Tibial artery (tissue), 4 donors: ENCODE measurements around the gene SLC38A11.

Experiments used
- DNase-seq, 2 donors: peaks; one replicate each; pipeline ENCODE4 v3.0.0-alpha.2; 2019
- H3K27ac ChIP-seq, 2 donors: fragments of 200-600 bp; sonication (generic) in 1 of 2; 1 replicate in 1 of 2; 2 replicates in 1 of 2; pipeline ENCODE4 v1.5.1; 2018 to 2019; ENCODE audit warnings: mild to moderate bottlenecking in 1 of 2
- H3K27me3 ChIP-seq, 2 donors: fragments of 200-600 bp; sonication (generic) in 1 of 2; one replicate each; pipeline versions ENCODE4 v1.5.1 to v1.6.0; 2016 to 2019
- H3K36me3 ChIP-seq, 3 donors: fragments of 200-600 bp; sonication (generic) in 2 of 3; one replicate each; pipeline ENCODE4 v1.5.1; 2016 to 2019; ENCODE audit warnings: mild to moderate bottlenecking in 2 of 3
- H3K4me1 ChIP-seq, 4 donors: fragments of 200-600 bp; sonication (generic) in 2 of 4; 1 replicate in 3 of 4; 2 replicates in 1 of 4; pipeline ENCODE4 v1.5.1; 2016 to 2019
- H3K4me3 ChIP-seq, 2 donors: fragments of 200-600 bp; sonication (generic) in 1 of 2; 1 replicate in 1 of 2; 2 replicates in 1 of 2; pipeline ENCODE4 v1.5.1; 2018 to 2019; ENCODE audit warnings: mild to moderate bottlenecking in 2 of 2
- H3K9me3 ChIP-seq, 3 donors: fragments of 200-600 bp; sonication (generic) in 1 of 3; one replicate each; pipeline ENCODE4 v1.5.1; 2016 to 2019
- CTCF ChIP-seq, 2 experiments: fragments of 200-600 bp in 1 of 2; fragments of 450-650 bp in 1 of 2; IDR thresholded peaks; one replicate each; pipeline ENCODE4 v1.5.1; 2017 to 2019; ENCODE audit warnings: antibody characterized with exemption in 2 of 2, mild to moderate bottlenecking in 1 of 2, moderate library complexity in 1 of 2
- intact Hi-C: fragments of 100-400 bp; cut with DNase I; formaldehyde crosslinking; loops from one replicate; pipeline ENCODE4 v1.15.0; 2023; ENCODE audit warnings: low total_unique reads

SLC38A11 gene

GRCh38 chr2:164847291-164847690 lies 108.0 kb downstream of the SLC38A11 start:
- Histone ChIP-seq H3K4me1 (peaks cover 0 to 7% (median 0%) of the 10 kb centered on the region in 4 donors), H3K36me3 (no peaks in the 10 kb centered on the region), H3K27me3 (no peaks in the 10 kb centered on the region), H3K27ac (no peak overlapping the region), H3K4me3 (no peak overlapping the region), H3K9me3 (no peaks in the 10 kb centered on the region)
- DNase-seq, result no peak
- intact Hi-C loops, result loop anchor here (5.0 to 10.0 kb wide), 2 partner anchors 62 to 75 kb away; no protein-coding TSS in a partner anchor
- TF ChIP-seq CTCF (IDR thresholded peaks at IDR 0.05), result no peak

GRCh38 chr2:164846276-164846675 lies 109.0 kb downstream of the SLC38A11 start:
- no peak overlapping the region for H3K27ac ChIP-seq
- intact Hi-C loops, result loop anchor here (5.0 to 10.0 kb wide), 2 partner anchors 61 to 76 kb away; no protein-coding TSS in a partner anchor
- H3K4me1 ChIP-seq, result peaks cover 0 to 9% (median 0%) of the 10 kb centered on the region in 4 donors

More at GRCh38 chr2:164846276-164846675, 109.0 kb downstream of the SLC38A11 start:
- TF ChIP-seq CTCF (IDR thresholded peaks at IDR 0.05), result no peak
- H3K27me3 ChIP-seq, result no peaks in the 10 kb centered on the region
- no peak for DNase-seq
- no peak overlapping the region for H3K4me3 ChIP-seq
- no peaks in the 10 kb centered on the region for H3K9me3 ChIP-seq
- H3K36me3 ChIP-seq, result no peaks in the 10 kb centered on the region
